Right atrium auricular region (tissue), 2 donors: Measurements from ENCODE around the gene RUVBL2. TPM values are rescaled to one million over a fixed set of nuclear protein-coding genes. Genes with fewer than 3 reads are reported as not detected.

Experiments
- DNase-seq: peaks from one replicate; pipeline ENCODE4 v3.0.0-alpha.2; 2019; ENCODE audit warnings: low spot score
- H3K27ac ChIP-seq, 2 donors: fragments of 200-600 bp; sonication (generic); 1 replicate in 1 of 2; 2 replicates in 1 of 2; pipeline ENCODE4 v1.5.1; 2016 to 2019
- H3K27me3 ChIP-seq, 2 donors: fragments of 200-600 bp; sonication (generic); one replicate each; pipeline versions ENCODE4 v1.5.1 to v1.6.0; 2017 to 2019
- H3K36me3 ChIP-seq: fragments of 200-600 bp; sonication (generic); one replicate; pipeline ENCODE4 v1.5.1; 2016
- H3K4me1 ChIP-seq, 2 donors: fragments of 200-600 bp; sonication (generic); one replicate each; pipeline versions ENCODE4 v1.5.1 to v1.6.0; 2017 to 2019
- H3K4me3 ChIP-seq, 2 donors: fragments of 200-600 bp; sonication (generic); 1 replicate in 1 of 2; 2 replicates in 1 of 2; pipeline ENCODE4 v1.5.1; 2017 to 2019; ENCODE audit warnings: mild to moderate bottlenecking in 1 of 2, moderate library complexity in 1 of 2
- H3K9me3 ChIP-seq, 2 donors: fragments of 200-600 bp; sonication (generic); one replicate each; pipeline ENCODE4 v1.5.1; 2019
- total RNA-seq, 2 donors: library from RNA; depleted of rRNA; stranded (reverse); fragments of >200 nt; gene quantifications; one replicate each; pipeline ENCODE4 v1.1.0, GENCODE V29; 2016
- TF ChIP-seq, protein P1 (sequence below), 2 donors: fragments of 200-600 bp; sonication (generic); IDR thresholded peaks; one replicate each; pipeline ENCODE4 v1.5.1; 2019; ENCODE audit warnings: antibody characterized with exemption in 2 of 2

Gene RUVBL2
- total RNA-seq, 2 donors from 2014 or later = 49.1 to 87.7 TPM

DNA sequence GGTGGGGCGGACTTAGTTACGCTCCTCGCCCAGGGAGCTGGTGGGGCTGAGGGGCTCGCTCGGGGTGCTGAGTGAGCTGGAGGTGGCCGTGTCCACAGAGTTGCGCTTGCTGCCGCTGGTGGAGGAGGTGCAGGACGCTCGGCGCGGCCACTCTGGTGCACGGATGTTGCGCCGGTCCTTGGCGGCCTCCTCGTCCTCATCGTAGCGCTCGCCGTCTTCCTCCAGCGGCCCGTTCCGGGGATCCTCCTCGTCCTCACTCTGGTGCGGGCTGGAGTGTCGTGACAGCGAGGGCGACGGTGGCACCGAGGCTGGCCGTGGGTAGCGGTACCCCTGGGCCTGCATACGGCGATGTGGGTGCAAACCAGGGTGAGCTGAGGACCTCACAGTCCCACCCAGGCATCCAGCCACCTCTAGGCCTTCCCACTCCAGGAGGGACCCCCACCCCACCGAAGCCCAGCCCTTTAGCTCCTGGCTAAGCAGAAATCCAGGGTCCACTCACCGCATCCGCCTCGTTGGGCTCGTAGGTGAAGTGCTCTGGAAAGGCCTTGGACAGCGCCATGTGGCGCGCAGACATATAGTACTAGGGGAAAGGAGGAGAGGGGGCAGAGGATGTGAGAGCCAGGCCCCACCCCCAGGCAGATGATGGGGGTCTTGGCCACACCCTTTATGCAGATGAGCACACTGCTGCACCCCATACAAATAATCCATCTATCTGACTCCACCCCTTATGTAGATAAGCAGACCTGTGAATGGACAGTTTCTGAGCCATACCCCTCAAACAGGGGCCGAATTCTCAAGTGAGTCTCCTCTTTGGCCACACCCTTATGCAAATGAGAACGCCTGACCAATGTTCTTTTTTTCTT lies 24.2 kb upstream of the RUVBL2 start:
- Histone ChIP-seq H3K36me3 (peaks cover 64% of the 10 kb centered on the region), H3K4me3 (no peak overlapping the region), H3K4me1 (peaks cover 0 to 42% of the 10 kb centered on the region in 2 donors), H3K27me3 (no peaks in the 10 kb centered on the region), H3K9me3 (no peaks in the 10 kb centered on the region), H3K27ac (no peak overlapping the region)
- TF ChIP-seq, protein P1, sequence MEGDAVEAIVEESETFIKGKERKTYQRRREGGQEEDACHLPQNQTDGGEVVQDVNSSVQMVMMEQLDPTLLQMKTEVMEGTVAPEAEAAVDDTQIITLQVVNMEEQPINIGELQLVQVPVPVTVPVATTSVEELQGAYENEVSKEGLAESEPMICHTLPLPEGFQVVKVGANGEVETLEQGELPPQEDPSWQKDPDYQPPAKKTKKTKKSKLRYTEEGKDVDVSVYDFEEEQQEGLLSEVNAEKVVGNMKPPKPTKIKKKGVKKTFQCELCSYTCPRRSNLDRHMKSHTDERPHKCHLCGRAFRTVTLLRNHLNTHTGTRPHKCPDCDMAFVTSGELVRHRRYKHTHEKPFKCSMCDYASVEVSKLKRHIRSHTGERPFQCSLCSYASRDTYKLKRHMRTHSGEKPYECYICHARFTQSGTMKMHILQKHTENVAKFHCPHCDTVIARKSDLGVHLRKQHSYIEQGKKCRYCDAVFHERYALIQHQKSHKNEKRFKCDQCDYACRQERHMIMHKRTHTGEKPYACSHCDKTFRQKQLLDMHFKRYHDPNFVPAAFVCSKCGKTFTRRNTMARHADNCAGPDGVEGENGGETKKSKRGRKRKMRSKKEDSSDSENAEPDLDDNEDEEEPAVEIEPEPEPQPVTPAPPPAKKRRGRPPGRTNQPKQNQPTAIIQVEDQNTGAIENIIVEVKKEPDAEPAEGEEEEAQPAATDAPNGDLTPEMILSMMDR (IDR thresholded peaks at IDR 0.05) = no peak
- no peak for DNase-seq

DNA sequence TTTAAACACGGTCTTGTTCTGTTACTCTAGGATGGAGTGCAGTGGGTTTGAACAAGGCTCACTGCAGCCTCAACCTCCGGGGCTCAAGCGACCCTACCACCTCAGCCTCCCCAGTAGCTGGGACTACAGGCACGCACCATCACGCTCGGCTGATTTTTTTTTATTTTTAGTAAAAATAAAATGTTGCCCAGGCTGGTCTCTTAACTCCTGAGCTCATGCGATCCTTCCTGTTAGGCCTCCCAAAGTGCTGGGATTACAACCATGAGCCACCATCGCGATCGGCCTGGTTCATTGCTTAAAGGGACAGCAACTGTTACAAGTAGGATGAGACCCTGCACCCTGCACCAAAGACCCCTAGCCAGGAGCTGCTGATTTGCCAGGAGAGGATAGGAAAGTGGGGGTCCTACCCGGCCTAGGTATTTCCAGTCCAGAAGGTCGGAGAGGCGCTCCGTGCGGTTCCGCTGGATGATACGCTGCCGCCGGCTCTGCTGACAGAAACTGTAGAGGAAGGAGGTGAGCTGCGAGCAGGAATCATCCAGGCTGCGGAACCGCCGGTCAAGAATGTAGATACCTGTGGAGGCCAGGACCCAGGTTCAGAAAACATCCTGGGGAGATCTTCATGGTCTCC lies 23.4 kb upstream of the RUVBL2 start:
- Histone ChIP-seq H3K36me3 (peaks cover 67% of the 10 kb centered on the region), H3K4me3 (no peak overlapping the region), H3K27me3 (no peaks in the 10 kb centered on the region), H3K4me1 (peaks cover 0 to 38% of the 10 kb centered on the region in 2 donors), H3K9me3 (no peaks in the 10 kb centered on the region), H3K27ac (no peak overlapping the region)
- DNase-seq = no peak
- TF ChIP-seq, protein P1 (IDR thresholded peaks at IDR 0.05) = no peak

DNA sequence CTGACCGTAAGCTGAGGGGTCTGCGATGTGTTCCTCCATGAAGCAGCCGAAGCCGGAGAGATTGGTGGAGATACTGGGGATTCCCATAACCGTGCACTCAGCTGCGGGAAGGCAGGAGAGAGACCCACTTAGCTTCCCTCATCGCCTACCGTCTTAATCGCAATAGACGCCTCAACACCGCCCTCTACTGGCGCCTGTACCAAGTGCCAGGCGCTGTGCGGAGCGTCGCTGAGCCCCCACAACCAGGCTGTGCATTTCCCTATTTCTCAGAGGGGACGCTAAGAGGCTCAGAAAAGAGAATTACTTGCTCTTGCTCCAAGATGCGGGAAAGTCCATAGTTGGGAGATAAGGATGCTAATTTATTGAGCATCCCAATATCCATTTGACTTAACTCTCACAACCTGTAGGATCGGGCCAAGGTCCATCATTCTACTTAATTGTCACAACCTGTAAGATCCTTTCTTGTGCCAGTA lies 22.7 kb upstream of the RUVBL2 start:
- H3K27ac ChIP-seq = no peak overlapping the region
- H3K9me3 ChIP-seq = no peaks in the 10 kb centered on the region
- peaks cover 0 to 38% of the 10 kb centered on the region in 2 donors for H3K4me1 ChIP-seq
- no peaks in the 10 kb centered on the region for H3K27me3 ChIP-seq
- peaks cover 61% of the 10 kb centered on the region for H3K36me3 ChIP-seq
- no peak overlapping the region for H3K4me3 ChIP-seq
- TF ChIP-seq, protein P1 (IDR thresholded peaks at IDR 0.05) = peak; percentile 90 to 92
- DNase-seq = peak; percentile 77

DNA sequence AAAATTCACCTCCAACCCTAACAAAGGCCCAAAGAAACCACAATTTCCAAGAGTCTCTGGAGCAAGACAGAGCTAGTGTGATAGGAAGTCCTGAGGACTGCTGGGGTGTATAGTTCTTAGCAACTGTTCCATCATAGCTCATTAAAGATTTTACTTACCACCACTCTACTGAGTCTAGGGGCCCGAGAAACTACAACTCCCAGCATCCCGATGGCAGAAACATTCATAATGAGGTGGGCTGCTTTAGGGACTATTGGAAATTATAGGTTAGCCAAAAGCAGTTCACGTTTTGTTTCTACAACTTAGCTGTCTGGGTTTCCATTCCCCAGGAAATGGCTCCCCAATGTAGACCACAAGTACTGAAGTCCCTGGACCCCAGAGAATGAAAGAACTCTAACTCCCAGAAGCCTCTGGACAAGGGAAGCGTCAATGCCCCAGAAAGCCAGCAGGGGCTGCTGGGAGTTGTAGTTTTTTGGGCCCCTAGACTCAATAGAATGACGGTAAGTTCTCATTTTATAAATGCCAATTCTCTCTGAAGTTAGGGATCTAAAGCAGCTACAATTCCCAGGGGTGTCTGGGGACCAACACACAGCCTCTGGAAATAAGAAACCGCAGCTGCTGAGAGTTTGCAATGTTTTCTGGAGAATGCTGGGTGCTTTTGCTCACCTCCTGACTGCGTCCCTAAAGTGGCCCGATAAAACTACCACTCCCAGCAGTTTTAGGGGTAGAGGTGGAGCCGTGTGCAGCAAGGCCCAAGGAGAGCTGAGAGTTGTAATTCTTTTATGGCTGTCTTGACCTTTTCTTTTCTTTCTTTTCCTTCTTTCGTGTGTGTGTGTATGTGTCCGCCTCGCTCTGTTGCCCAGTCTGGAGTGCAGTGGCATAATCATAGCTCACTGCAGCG lies 17.5 kb upstream of the RUVBL2 start:
- Histone ChIP-seq H3K27ac (peak overlapping the region in 1 of 2 donors; percentile 80), H3K27me3 (no peaks in the 10 kb centered on the region), H3K4me3 (no peak overlapping the region), H3K9me3 (no peaks in the 10 kb centered on the region), H3K36me3 (peaks cover 38% of the 10 kb centered on the region), H3K4me1 (peaks cover 0 to 14% of the 10 kb centered on the region in 2 donors)
- TF ChIP-seq, protein P1 (IDR thresholded peaks at IDR 0.05) = no peak
- no peak for DNase-seq

DNA sequence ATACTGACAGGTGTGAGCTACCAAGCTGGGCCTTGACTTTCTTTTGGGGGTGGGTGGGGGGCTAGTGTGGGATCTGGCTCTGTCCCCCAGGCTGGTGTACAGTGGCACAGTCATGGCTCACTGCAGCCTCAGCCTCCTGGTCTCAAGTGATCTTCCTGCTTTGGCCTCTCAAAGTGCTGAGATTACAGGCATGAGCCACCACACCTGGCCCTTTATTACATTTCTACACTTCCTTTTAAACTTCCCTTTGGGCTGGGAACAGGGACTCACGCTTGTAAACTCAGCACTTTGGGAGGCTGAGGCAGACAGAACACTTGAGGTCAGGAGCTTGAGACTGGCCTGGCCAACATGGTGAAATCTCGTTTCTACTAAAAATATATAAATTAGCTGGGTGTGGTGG lies 16.6 kb upstream of the RUVBL2 start:
- H3K4me3 ChIP-seq = no peak overlapping the region
- TF ChIP-seq, protein P1 (IDR thresholded peaks at IDR 0.05) = no peak
- DNase-seq = no peak
- peaks cover 45% of the 10 kb centered on the region for H3K36me3 ChIP-seq
- H3K4me1 ChIP-seq = peaks cover 0 to 14% of the 10 kb centered on the region in 2 donors
- H3K9me3 ChIP-seq = no peaks in the 10 kb centered on the region
- peak overlapping the region; percentile 80 to 95 for H3K27ac ChIP-seq
- no peaks in the 10 kb centered on the region for H3K27me3 ChIP-seq
